Naive thymus-derived CD4-positive, alpha-beta T cell (primary cell): ENCODE results near the gene PPFIBP1. TPM values are rescaled to one million over a fixed set of nuclear protein-coding genes. Genes with fewer than 3 reads are reported as not detected.
"Not testable (repeated sequence)": the region's sequence is repeated elsewhere in the genome, so short reads cannot be mapped to it uniquely, and the experiment has no call there.

ENCODE experiments used
- ATAC-seq: fragments of 150-1000 bp; cut with Tn5 transposase; 2 replicates; pipeline ENCODE4 v1.10.0; 2021; ENCODE audit warnings: mild to moderate bottlenecking, moderate library complexity
- CTCF ChIA-PET: fragments of 350-600 bp; sonication (Branson Sonifier 250); formaldehyde crosslinking; loops from one replicate; lab custom pipeline; 2021; ENCODE audit warnings: antibody characterized with exemption; lab: Charles Lee
- POLR2A ChIA-PET: fragments of 350-600 bp; sonication (Branson Sonifier 250); formaldehyde crosslinking; loops from one replicate; lab custom pipeline; 2021; ENCODE audit warnings: antibody characterized with exemption, inconsistent platforms; lab: Charles Lee
- DNase-seq, 9 donors: peaks; one replicate each; pipeline versions ENCODE4 v3.0.0 to v3.0.0-alpha.2; 2020 to 2022; ENCODE audit warnings: mixed read lengths in 1 of 9
- H3K27ac ChIP-seq: one replicate; pipeline ENCODE4 v1.7.0; 2013; ENCODE audit warnings: mild to moderate bottlenecking, low read depth, low read length, moderate library complexity
- H3K27me3 ChIP-seq, 2 donors: one replicate each; pipeline ENCODE4 v1.7.0; 2013; ENCODE audit warnings: low read length in 2 of 2, mild to moderate bottlenecking in 2 of 2, moderate library complexity in 2 of 2; ENCODE audit not compliant: control insufficient read depth in 2 of 2, insufficient read depth in 2 of 2
- H3K36me3 ChIP-seq, 3 experiments: 1 replicate in 2 of 3; 2 replicates in 1 of 3; pipeline ENCODE4 v1.7.0; 2013; ENCODE audit warnings: low read length in 3 of 3, mild to moderate bottlenecking in 3 of 3, moderate library complexity in 1 of 3; ENCODE audit not compliant: insufficient read depth in 3 of 3, control insufficient read depth in 2 of 3
- H3K4me1 ChIP-seq, 2 donors: one replicate each; pipeline ENCODE4 v1.7.0; 2013; ENCODE audit warnings: low read length in 2 of 2, mild to moderate bottlenecking in 2 of 2, moderate library complexity in 1 of 2; ENCODE audit not compliant: control insufficient read depth in 2 of 2, insufficient read depth in 2 of 2
- H3K4me3 ChIP-seq: 2 replicates; pipeline ENCODE4 v1.7.0; 2013; ENCODE audit warnings: mild to moderate bottlenecking, low read length
- H3K9me3 ChIP-seq, 3 experiments: 1 replicate in 2 of 3; 2 replicates in 1 of 3; pipeline ENCODE4 v1.7.0; 2013; ENCODE audit warnings: low read length in 3 of 3; ENCODE audit not compliant: control insufficient read depth in 2 of 3
- H3K27ac Mint-ChIP-seq, 9 donors: one replicate each; pipeline ENCODE4 v1.8.0; 2020 to 2022; ENCODE audit warnings: mixed read lengths in 9 of 9, mild to moderate bottlenecking in 8 of 9, moderate library complexity in 5 of 9, inconsistent platforms in 2 of 9
- H3K27me3 Mint-ChIP-seq, 5 donors: one replicate each; pipeline ENCODE4 v1.8.0; 2021 to 2022; ENCODE audit warnings: mixed read lengths in 5 of 5, mild to moderate bottlenecking in 1 of 5
- H3K36me3 Mint-ChIP-seq, 5 donors: one replicate each; pipeline ENCODE4 v1.8.0; 2020 to 2022; ENCODE audit warnings: mixed read lengths in 5 of 5, mild to moderate bottlenecking in 3 of 5, inconsistent platforms in 1 of 5
- H3K4me1 Mint-ChIP-seq, 7 donors: one replicate each; pipeline ENCODE4 v1.8.0; 2020 to 2022; ENCODE audit warnings: mixed read lengths in 7 of 7, mild to moderate bottlenecking in 3 of 7, inconsistent platforms in 1 of 7
- H3K4me3 Mint-ChIP-seq, 10 donors: one replicate each; pipeline ENCODE4 v1.8.0; 2020 to 2022; ENCODE audit warnings: mild to moderate bottlenecking in 10 of 10, mixed read lengths in 10 of 10, moderate library complexity in 6 of 10, inconsistent platforms in 2 of 10
- H3K9me3 Mint-ChIP-seq, 11 donors: one replicate each; pipeline ENCODE4 v1.8.0; 2020 to 2022; ENCODE audit warnings: mixed read lengths in 11 of 11, mild to moderate bottlenecking in 4 of 11, inconsistent platforms in 1 of 11, moderate library complexity in 1 of 11
- intact Hi-C, 2 donors: fragments of 100-400 bp; cut with micrococcal nuclease; formaldehyde crosslinking; loops; one replicate each; pipeline ENCODE4 v1.15.1; 2023
- polyA plus RNA-seq, 2 donors: library from polyadenylated mRNA; unstranded; fragments of 300-500 nt; fragmentation: Illumina TruSeq; gene quantifications; one replicate each; pipeline ENCODE4 v1.2.3, GENCODE V29; 2021
- total RNA-seq, 6 experiments: library from RNA in 5 of 6; stranded (reverse) in 5 of 6; gene quantifications; 1 replicate in 5 of 6; 2 replicates in 1 of 6; pipeline ENCODE4 v1.2.3 and lab custom pipeline; 2021 to 2026

The PPFIBP1 gene
- total and polyA plus RNA-seq, 7 experiments from 2014 or later: 2.7 to 29.2 (median 5.3) TPM

GRCh38 chr12:27595231-27595642 is 71.2 kb downstream of the PPFIBP1 start:
- peaks cover 0 to 36% (median 26%) of the 10 kb centered on the region in 5 donors for H3K36me3 Mint-ChIP-seq
- CTCF ChIA-PET: no interaction called here
- H3K4me3 Mint-ChIP-seq: no peak overlapping the region
- intact Hi-C loops: no loop called here
- Histone ChIP-seq H3K27ac (no peak overlapping the region), H3K9me3 (no peaks in the 10 kb centered on the region), H3K4me1 (no peaks in the 10 kb centered on the region), H3K27me3 (no peaks in the 10 kb centered on the region), H3K4me3 (no peak overlapping the region), H3K36me3 (no peaks in the 10 kb centered on the region)
- no peak overlapping the region for H3K27ac Mint-ChIP-seq
- H3K27me3 Mint-ChIP-seq: no peaks in the 10 kb centered on the region
- ATAC-seq (no peak), DNase-seq (no peak)
- POLR2A ChIA-PET: no interaction called here
- peaks cover 0 to 5% (median 0%) of the 10 kb centered on the region in 7 donors for H3K4me1 Mint-ChIP-seq
- peaks cover 0 to 16% (median 4%) of the 10 kb centered on the region in 11 donors for H3K9me3 Mint-ChIP-seq

- H3K4me3 ChIP-seq, H3K27me3 ChIP-seq, H3K27ac Mint-ChIP-seq, H3K27ac ChIP-seq, H3K4me1 Mint-ChIP-seq, H3K9me3 ChIP-seq, H3K36me3 ChIP-seq, ATAC-seq, DNase-seq, CTCF ChIA-PET, H3K4me3 Mint-ChIP-seq, H3K27me3 Mint-ChIP-seq, intact Hi-C loops, H3K4me1 ChIP-seq, POLR2A ChIA-PET: not testable (repeated sequence)
- Mint-ChIP-seq H3K9me3 (peaks cover 0 to 18% (median 5%) of the 10 kb centered on the region in 11 donors), H3K36me3 (peaks cover 4 to 23% (median 19%) of the 10 kb centered on the region in 5 donors)
Observed at GRCh38 chr12:27598866-27599265, 74.9 kb downstream of the PPFIBP1 start.

- ATAC-seq, H3K4me3 Mint-ChIP-seq, H3K4me3 ChIP-seq, H3K36me3 ChIP-seq, H3K27me3 Mint-ChIP-seq, CTCF ChIA-PET, DNase-seq, POLR2A ChIA-PET, H3K4me1 ChIP-seq, H3K27me3 ChIP-seq, intact Hi-C loops, H3K27ac Mint-ChIP-seq, H3K4me1 Mint-ChIP-seq, H3K9me3 ChIP-seq, H3K27ac ChIP-seq: not testable (repeated sequence)
- H3K9me3 Mint-ChIP-seq: peaks cover 0 to 22% (median 9%) of the 10 kb centered on the region in 11 donors
- H3K36me3 Mint-ChIP-seq: peaks cover 10 to 21% (median 18%) of the 10 kb centered on the region in 5 donors
Observed at GRCh38 chr12:27601056-27601828, 77.2 kb downstream of the PPFIBP1 start.

GRCh38 chr12:27602516-27602915 is 78.5 kb downstream of the PPFIBP1 start:
- ChIA-PET POLR2A (no interaction called here), CTCF (interaction anchor here (0.6 kb wide), 1 partner anchor 123 kb away, joined by 3 read pairs; no protein-coding TSS in a partner anchor)
- Histone ChIP-seq H3K9me3 (no peaks in the 10 kb centered on the region), H3K4me3 (no peak overlapping the region), H3K4me1 (no peaks in the 10 kb centered on the region), H3K36me3 (no peaks in the 10 kb centered on the region), H3K27ac (no peak overlapping the region), H3K27me3 (no peaks in the 10 kb centered on the region)
- Mint-ChIP-seq H3K4me1 (no peaks in the 10 kb centered on the region), H3K9me3 (peaks cover 0 to 22% (median 9%) of the 10 kb centered on the region in 11 donors), H3K4me3 (no peak overlapping the region), H3K27me3 (no peaks in the 10 kb centered on the region), H3K36me3 (peaks cover 9 to 18% (median 15%) of the 10 kb centered on the region in 5 donors), H3K27ac (no peak overlapping the region)
- DNase-seq (no peak), ATAC-seq (no peak)
- intact Hi-C loops: no loop called here

GRCh38 chr12:27604431-27604830 is 80.4 kb downstream of the PPFIBP1 start:
- Mint-ChIP-seq H3K27me3 (no peaks in the 10 kb centered on the region), H3K36me3 (peaks cover 6 to 12% (median 10%) of the 10 kb centered on the region in 5 donors), H3K27ac (no peak overlapping the region), H3K4me3 (no peak overlapping the region), H3K9me3 (peaks cover 0 to 11% (median 5%) of the 10 kb centered on the region in 11 donors), H3K4me1 (no peaks in the 10 kb centered on the region)
- DNase-seq: no peak
- ChIA-PET CTCF (no interaction called here), POLR2A (no interaction called here)
- Histone ChIP-seq H3K9me3 (no peaks in the 10 kb centered on the region), H3K27ac (no peak overlapping the region), H3K4me1 (no peaks in the 10 kb centered on the region), H3K36me3 (no peaks in the 10 kb centered on the region), H3K27me3 (no peaks in the 10 kb centered on the region), H3K4me3 (no peak overlapping the region)
- no peak for ATAC-seq
- intact Hi-C loops: no loop called here

GRCh38 chr12:27606986-27607385 is 83.0 kb downstream of the PPFIBP1 start:
- intact Hi-C loops: no loop called here
- H3K9me3 Mint-ChIP-seq: peaks cover 0 to 11% (median 5%) of the 10 kb centered on the region in 11 donors
- H3K27ac Mint-ChIP-seq: no peak overlapping the region
- no peak overlapping the region for H3K27ac ChIP-seq
- DNase-seq: no peak
- H3K27me3 ChIP-seq: no peaks in the 10 kb centered on the region
- H3K36me3 ChIP-seq: no peaks in the 10 kb centered on the region
- H3K9me3 ChIP-seq: no peaks in the 10 kb centered on the region
- H3K4me1 Mint-ChIP-seq: no peaks in the 10 kb centered on the region
- no peak overlapping the region for H3K4me3 ChIP-seq
- no peak overlapping the region for H3K4me3 Mint-ChIP-seq
- no peak for ATAC-seq
- peaks cover 5 to 12% (median 10%) of the 10 kb centered on the region in 5 donors for H3K36me3 Mint-ChIP-seq
- POLR2A ChIA-PET: no interaction called here
- H3K4me1 ChIP-seq: no peaks in the 10 kb centered on the region
- CTCF ChIA-PET: no interaction called here
- H3K27me3 Mint-ChIP-seq: no peaks in the 10 kb centered on the region

- Mint-ChIP-seq H3K4me1 (no peaks in the 10 kb centered on the region), H3K9me3 (peaks cover 0 to 11% (median 5%) of the 10 kb centered on the region in 11 donors), H3K27ac (no peak overlapping the region), H3K4me3 (no peak overlapping the region), H3K27me3 (no peaks in the 10 kb centered on the region), H3K36me3 (peaks cover 5 to 12% (median 10%) of the 10 kb centered on the region in 5 donors)
- Histone ChIP-seq H3K36me3 (no peaks in the 10 kb centered on the region), H3K4me3 (no peak overlapping the region), H3K27ac (no peak overlapping the region), H3K9me3 (no peaks in the 10 kb centered on the region), H3K27me3 (no peaks in the 10 kb centered on the region), H3K4me1 (no peaks in the 10 kb centered on the region)
- ChIA-PET POLR2A (no interaction called here), CTCF (no interaction called here)
- intact Hi-C loops: no loop called here
- ATAC-seq (no peak), DNase-seq (no peak)
Observed at GRCh38 chr12:27607591-27607990, 83.6 kb downstream of the PPFIBP1 start.
